Fibroblast of lung (primary cell): ENCODE results near the gene RERE. TPM values are rescaled to one million over a fixed set of nuclear protein-coding genes. Genes with fewer than 3 reads are reported as not detected.

Source experiments
- DNase-seq, 2 donors: peaks; one replicate each; pipeline versions ENCODE4 v3.0.0 to v3.0.0-alpha.2; 2010; ENCODE audit warnings: low read depth in 2 of 2
- H2AFZ ChIP-seq: 2 replicates; pipeline ENCODE4 v1.5.1; 2012; ENCODE audit warnings: low read length, control low read depth, inconsistent platforms
- H3K27ac ChIP-seq: 2 replicates; pipeline ENCODE4 v1.5.1; 2011; ENCODE audit warnings: low read length, control low read depth; ENCODE audit not compliant: insufficient read depth
- H3K27me3 ChIP-seq: 2 replicates; pipeline ENCODE4 v1.5.1; 2011; ENCODE audit warnings: mild to moderate bottlenecking, low read length; ENCODE audit not compliant: control insufficient read depth, insufficient read depth
- H3K36me3 ChIP-seq: 2 replicates; pipeline ENCODE4 v1.5.1; 2011; ENCODE audit warnings: low read length; ENCODE audit not compliant: control insufficient read depth, insufficient read depth
- H3K4me1 ChIP-seq: 2 replicates; pipeline ENCODE4 v1.5.1; 2011; ENCODE audit warnings: low read length; ENCODE audit not compliant: control insufficient read depth, insufficient read depth; ENCODE audit errors: extremely low read depth
- H3K4me2 ChIP-seq: 2 replicates; pipeline ENCODE4 v1.5.1; 2011; ENCODE audit warnings: low read length, control low read depth; ENCODE audit not compliant: insufficient read depth; ENCODE audit errors: extremely low read depth
- H3K4me3 ChIP-seq, 4 experiments: fragments of 200-600 bp in 1 of 4; sonication (generic) in 1 of 4; replicated peaks in 1 of 4; 2 replicates each; pipeline ENCODE4 v1.5.1; 2011 to 2016; ENCODE audit warnings: low read length in 4 of 4, low read depth in 3 of 4, mild to moderate bottlenecking in 3 of 4, control low read depth in 2 of 4, inconsistent platforms in 1 of 4, mixed read lengths in 1 of 4; ENCODE audit not compliant: insufficient read depth in 1 of 4; ENCODE audit errors: control extremely low read depth in 1 of 4
- H3K79me2 ChIP-seq: 2 replicates; pipeline ENCODE4 v1.5.1; 2012; ENCODE audit warnings: mild to moderate bottlenecking, low read length, inconsistent platforms; ENCODE audit not compliant: control insufficient read depth, insufficient read depth
- H3K9ac ChIP-seq: 2 replicates; pipeline ENCODE4 v1.5.1; 2011; ENCODE audit warnings: mild to moderate bottlenecking, low read length, control low read depth; ENCODE audit not compliant: insufficient read depth
- H3K9me3 ChIP-seq: 2 replicates; pipeline ENCODE4 v1.5.1; 2012; ENCODE audit warnings: low read depth, low read length; ENCODE audit not compliant: control insufficient read depth, insufficient read depth
- H4K20me1 ChIP-seq: 2 replicates; pipeline ENCODE4 v1.5.1; 2011; ENCODE audit warnings: low read length; ENCODE audit not compliant: control insufficient read depth, insufficient read depth; ENCODE audit errors: extremely low read depth
- EZH2 ChIP-seq: IDR thresholded peaks from 2 replicates; pipeline ENCODE4 v1.5.1; 2012; ENCODE audit warnings: low read length, control low read depth, mild to moderate bottlenecking; ENCODE audit errors: missing control alignments
- polyA plus RNA-seq, 2 donors: library from polyadenylated mRNA; depleted of rRNA in 1 of 2; stranded (reverse) in 1 of 2; unstranded in 1 of 2; fragments of >200 nt; gene quantifications; 2 replicates each; pipeline ENCODE4 v1.2.1, GENCODE V29; 2011 to 2012; ENCODE audit warnings: missing spikeins in 1 of 2
- total RNA-seq: library from RNA; depleted of rRNA; stranded (reverse); fragments of >200 nt; gene quantifications from 2 replicates; pipeline ENCODE4 v1.2.1, GENCODE V29; 2014
- TF ChIP-seq, protein P1 (sequence below), 2 donors: IDR thresholded peaks in 1 of 2; conservative IDR thresholded peaks in 1 of 2; 1 replicate in 1 of 2; 2 replicates in 1 of 2; pipeline ENCODE4 v1.5.1; 2011 to 2012; ENCODE audit warnings: low read length in 2 of 2, control low read depth in 1 of 2, inconsistent platforms in 1 of 2, low read depth in 1 of 2, mild to moderate bottlenecking in 1 of 2

The RERE gene
- total and polyA plus RNA-seq, 2 donors (not counting 1 experiment from before 2014, with no cell fraction given), result 3.7 to 51.0 TPM

GRCh38 chr1:8642114-8642513, 175.3 kb downstream of the RERE start:
- H3K4me1 ChIP-seq, result no peaks in the 10 kb centered on the region
- TF ChIP-seq, protein P1, sequence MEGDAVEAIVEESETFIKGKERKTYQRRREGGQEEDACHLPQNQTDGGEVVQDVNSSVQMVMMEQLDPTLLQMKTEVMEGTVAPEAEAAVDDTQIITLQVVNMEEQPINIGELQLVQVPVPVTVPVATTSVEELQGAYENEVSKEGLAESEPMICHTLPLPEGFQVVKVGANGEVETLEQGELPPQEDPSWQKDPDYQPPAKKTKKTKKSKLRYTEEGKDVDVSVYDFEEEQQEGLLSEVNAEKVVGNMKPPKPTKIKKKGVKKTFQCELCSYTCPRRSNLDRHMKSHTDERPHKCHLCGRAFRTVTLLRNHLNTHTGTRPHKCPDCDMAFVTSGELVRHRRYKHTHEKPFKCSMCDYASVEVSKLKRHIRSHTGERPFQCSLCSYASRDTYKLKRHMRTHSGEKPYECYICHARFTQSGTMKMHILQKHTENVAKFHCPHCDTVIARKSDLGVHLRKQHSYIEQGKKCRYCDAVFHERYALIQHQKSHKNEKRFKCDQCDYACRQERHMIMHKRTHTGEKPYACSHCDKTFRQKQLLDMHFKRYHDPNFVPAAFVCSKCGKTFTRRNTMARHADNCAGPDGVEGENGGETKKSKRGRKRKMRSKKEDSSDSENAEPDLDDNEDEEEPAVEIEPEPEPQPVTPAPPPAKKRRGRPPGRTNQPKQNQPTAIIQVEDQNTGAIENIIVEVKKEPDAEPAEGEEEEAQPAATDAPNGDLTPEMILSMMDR (conservative IDR thresholded peaks at IDR 0.05 in 1 of 2, IDR thresholded peaks at IDR 0.05 in 1 of 2; ENCODE audit: low read depth in 1 of 2, low read length in 2 of 2), result no peak
- TF ChIP-seq EZH2, result no peak

GRCh38 chr1:8641377-8641997, 176.0 kb downstream of the RERE start:
- H3K4me1 ChIP-seq, result no peaks in the 10 kb centered on the region
- no peaks in the 10 kb centered on the region for H3K79me2 ChIP-seq
- H2AFZ ChIP-seq, result no peak overlapping the region
- H3K4me2 ChIP-seq, result no peak overlapping the region
- DNase-seq, result no peak
- no peak overlapping the region for H3K9ac ChIP-seq
- no peak overlapping the region for H3K27ac ChIP-seq
- H3K27me3 ChIP-seq, result no peaks in the 10 kb centered on the region
- TF ChIP-seq, protein P1 (conservative IDR thresholded peaks at IDR 0.05 in 1 of 2, IDR thresholded peaks at IDR 0.05 in 1 of 2; ENCODE audit: low read depth in 1 of 2, low read length in 2 of 2), result no peak
- no peak for TF ChIP-seq EZH2
- no peaks in the 10 kb centered on the region for H3K9me3 ChIP-seq
- no peaks in the 10 kb centered on the region for H3K36me3 ChIP-seq
- H4K20me1 ChIP-seq, result no peaks in the 10 kb centered on the region
- no peak overlapping the region for H3K4me3 ChIP-seq

More at GRCh38 chr1:8642114-8642513, 175.3 kb downstream of the RERE start:
- H3K9ac ChIP-seq, result no peak overlapping the region
- no peaks in the 10 kb centered on the region for H3K36me3 ChIP-seq
- H4K20me1 ChIP-seq, result no peaks in the 10 kb centered on the region
- no peak overlapping the region for H2AFZ ChIP-seq
- H3K27me3 ChIP-seq, result no peaks in the 10 kb centered on the region
- H3K4me2 ChIP-seq, result no peak overlapping the region
- H3K79me2 ChIP-seq, result no peaks in the 10 kb centered on the region
- no peak overlapping the region for H3K27ac ChIP-seq
- no peak for DNase-seq
- H3K4me3 ChIP-seq, result no peak overlapping the region
- no peaks in the 10 kb centered on the region for H3K9me3 ChIP-seq

DNA sequence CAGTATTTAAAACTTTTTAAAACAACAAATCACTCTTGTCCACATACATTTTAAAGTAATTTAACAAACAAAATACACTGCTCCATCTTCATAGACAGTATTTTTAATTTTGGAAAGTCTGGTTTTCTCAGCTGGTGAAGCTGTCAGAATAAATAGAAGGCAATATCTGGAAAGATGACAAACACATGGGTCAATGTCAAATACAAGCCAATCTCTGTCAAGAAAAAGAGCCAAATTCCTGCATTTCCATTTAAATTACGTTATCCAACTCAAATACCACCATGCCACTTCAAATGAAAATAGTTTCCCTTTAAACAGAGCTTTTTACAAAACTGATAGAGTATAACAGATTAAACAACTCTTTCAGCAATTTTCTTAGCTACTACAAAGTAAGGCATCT, 176.5 kb downstream of the RERE start:
- no peak overlapping the region for H3K4me3 ChIP-seq
- DNase-seq, result no peak
- no peaks in the 10 kb centered on the region for H3K4me1 ChIP-seq
- H4K20me1 ChIP-seq, result no peaks in the 10 kb centered on the region
- no peak overlapping the region for H2AFZ ChIP-seq
- H3K9me3 ChIP-seq, result no peaks in the 10 kb centered on the region
- H3K36me3 ChIP-seq, result no peaks in the 10 kb centered on the region
- no peak overlapping the region for H3K27ac ChIP-seq
- no peaks in the 10 kb centered on the region for H3K79me2 ChIP-seq
- H3K27me3 ChIP-seq, result no peaks in the 10 kb centered on the region
- H3K4me2 ChIP-seq, result no peak overlapping the region
- no peak overlapping the region for H3K9ac ChIP-seq
- TF ChIP-seq EZH2, result no peak
- TF ChIP-seq, protein P1 (conservative IDR thresholded peaks at IDR 0.05 in 1 of 2, IDR thresholded peaks at IDR 0.05 in 1 of 2; ENCODE audit: low read depth in 1 of 2, low read length in 2 of 2), result no peak
